Right atrium auricular region (tissue), 2 donors: ENCODE measurements around the gene WDTC1. TPM values are rescaled to one million over a fixed set of nuclear protein-coding genes. Genes with fewer than 3 reads are reported as not detected.

Source experiments
- DNase-seq: peaks from one replicate; pipeline ENCODE4 v3.0.0-alpha.2; 2019; ENCODE audit warnings: low spot score
- H3K27ac ChIP-seq, 2 donors: fragments of 200-600 bp; sonication (generic); 1 replicate in 1 of 2; 2 replicates in 1 of 2; pipeline ENCODE4 v1.5.1; 2016 to 2019
- H3K27me3 ChIP-seq, 2 donors: fragments of 200-600 bp; sonication (generic); one replicate each; pipeline versions ENCODE4 v1.5.1 to v1.6.0; 2017 to 2019
- H3K36me3 ChIP-seq: fragments of 200-600 bp; sonication (generic); one replicate; pipeline ENCODE4 v1.5.1; 2016
- H3K4me1 ChIP-seq, 2 donors: fragments of 200-600 bp; sonication (generic); one replicate each; pipeline versions ENCODE4 v1.5.1 to v1.6.0; 2017 to 2019
- H3K4me3 ChIP-seq, 2 donors: fragments of 200-600 bp; sonication (generic); 1 replicate in 1 of 2; 2 replicates in 1 of 2; pipeline ENCODE4 v1.5.1; 2017 to 2019; ENCODE audit warnings: mild to moderate bottlenecking in 1 of 2, moderate library complexity in 1 of 2
- H3K9me3 ChIP-seq, 2 donors: fragments of 200-600 bp; sonication (generic); one replicate each; pipeline ENCODE4 v1.5.1; 2019
- total RNA-seq, 2 donors: library from RNA; depleted of rRNA; stranded (reverse); fragments of >200 nt; gene quantifications; one replicate each; pipeline ENCODE4 v1.1.0, GENCODE V29; 2016
- TF ChIP-seq, protein P1 (sequence below), 2 donors: fragments of 200-600 bp; sonication (generic); IDR thresholded peaks; one replicate each; pipeline ENCODE4 v1.5.1; 2019; ENCODE audit warnings: antibody characterized with exemption in 2 of 2

Gene WDTC1
- total RNA-seq, 2 donors from 2014 or later = 52.0 to 77.9 TPM

DNA sequence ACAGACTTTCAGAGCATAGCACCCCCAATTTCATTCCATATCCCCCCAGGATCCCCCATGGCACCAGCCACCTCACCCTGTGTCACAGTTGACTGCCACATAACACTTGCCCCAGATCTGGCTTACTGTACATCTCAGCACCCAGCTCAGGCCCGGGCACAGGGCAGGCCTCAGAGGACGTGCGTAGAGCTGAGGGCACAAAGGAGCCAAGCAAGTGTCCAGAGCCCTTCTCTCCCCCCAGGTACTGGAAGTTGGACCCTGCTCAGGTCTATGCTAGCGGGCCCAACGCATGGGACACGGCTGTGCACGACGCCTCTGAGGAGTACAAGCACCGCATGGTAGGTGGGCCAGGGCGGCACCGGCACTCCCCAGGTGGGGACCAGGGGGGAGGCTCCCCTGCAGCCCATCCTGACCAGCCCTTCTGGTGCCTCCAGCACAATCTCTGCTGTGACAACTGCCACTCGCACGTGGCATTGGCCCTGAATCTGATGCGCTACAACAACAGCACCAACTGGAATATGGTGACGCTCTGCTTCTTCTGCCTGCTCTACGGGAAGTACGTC lies 99.4 kb downstream of the WDTC1 start:
- Histone ChIP-seq H3K4me3 (no peak overlapping the region), H3K9me3 (no peaks in the 10 kb centered on the region), H3K4me1 (peaks cover 0 to 19% of the 10 kb centered on the region in 2 donors), H3K36me3 (peaks cover 44% of the 10 kb centered on the region), H3K27me3 (no peaks in the 10 kb centered on the region), H3K27ac (no peak overlapping the region)
- DNase-seq = no peak
- TF ChIP-seq, protein P1, sequence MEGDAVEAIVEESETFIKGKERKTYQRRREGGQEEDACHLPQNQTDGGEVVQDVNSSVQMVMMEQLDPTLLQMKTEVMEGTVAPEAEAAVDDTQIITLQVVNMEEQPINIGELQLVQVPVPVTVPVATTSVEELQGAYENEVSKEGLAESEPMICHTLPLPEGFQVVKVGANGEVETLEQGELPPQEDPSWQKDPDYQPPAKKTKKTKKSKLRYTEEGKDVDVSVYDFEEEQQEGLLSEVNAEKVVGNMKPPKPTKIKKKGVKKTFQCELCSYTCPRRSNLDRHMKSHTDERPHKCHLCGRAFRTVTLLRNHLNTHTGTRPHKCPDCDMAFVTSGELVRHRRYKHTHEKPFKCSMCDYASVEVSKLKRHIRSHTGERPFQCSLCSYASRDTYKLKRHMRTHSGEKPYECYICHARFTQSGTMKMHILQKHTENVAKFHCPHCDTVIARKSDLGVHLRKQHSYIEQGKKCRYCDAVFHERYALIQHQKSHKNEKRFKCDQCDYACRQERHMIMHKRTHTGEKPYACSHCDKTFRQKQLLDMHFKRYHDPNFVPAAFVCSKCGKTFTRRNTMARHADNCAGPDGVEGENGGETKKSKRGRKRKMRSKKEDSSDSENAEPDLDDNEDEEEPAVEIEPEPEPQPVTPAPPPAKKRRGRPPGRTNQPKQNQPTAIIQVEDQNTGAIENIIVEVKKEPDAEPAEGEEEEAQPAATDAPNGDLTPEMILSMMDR (IDR thresholded peaks at IDR 0.05) = no peak

DNA sequence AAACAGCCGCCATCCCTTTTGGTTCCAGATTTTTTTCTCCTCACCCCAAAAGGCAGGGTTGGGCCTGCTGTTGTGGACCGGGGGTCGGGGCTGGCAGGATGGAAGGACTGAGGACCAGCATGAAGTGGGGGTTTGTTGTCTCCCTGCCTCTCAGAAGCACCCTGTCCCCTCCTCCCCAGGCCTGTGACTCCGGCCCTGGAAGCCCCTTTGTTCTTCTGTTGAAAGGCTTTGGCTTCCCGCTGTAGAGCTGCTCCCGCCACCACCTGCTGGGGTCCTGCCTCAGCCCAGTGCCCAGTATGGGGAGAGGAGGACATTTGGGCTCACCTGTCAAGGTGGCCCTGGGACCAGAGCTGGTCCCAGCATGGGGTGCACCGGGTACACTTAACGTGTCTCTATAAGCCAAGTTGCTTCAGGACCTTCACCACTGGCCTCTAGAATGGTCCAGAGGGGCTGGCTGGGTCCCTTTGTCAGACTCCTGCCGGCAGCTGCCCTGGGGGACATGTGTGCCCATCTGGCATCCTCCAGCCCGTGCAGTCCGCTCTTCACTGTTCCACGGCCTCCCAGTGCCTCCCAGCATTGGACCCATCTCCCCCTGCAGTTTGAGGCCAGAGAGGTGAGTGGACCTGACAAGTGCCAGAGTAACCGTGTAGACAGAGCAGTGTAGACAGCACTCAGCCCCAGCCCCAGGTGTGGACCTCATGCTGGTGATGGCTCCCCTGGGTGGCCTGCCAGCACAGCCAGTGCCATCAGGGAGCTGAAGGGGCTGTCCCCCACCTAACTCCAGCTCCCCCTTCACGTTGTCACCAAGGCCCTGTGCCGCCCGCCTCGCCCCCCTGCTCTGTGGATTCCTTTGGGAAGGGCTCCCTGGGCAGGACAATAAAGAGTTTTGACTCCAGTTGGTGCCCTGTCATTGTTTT lies 101.3 kb downstream of the WDTC1 start:
- DNase-seq = no peak
- H3K9me3 ChIP-seq = no peaks in the 10 kb centered on the region
- H3K27me3 ChIP-seq = no peaks in the 10 kb centered on the region
- TF ChIP-seq, protein P1 (IDR thresholded peaks at IDR 0.05) = no peak
- H3K36me3 ChIP-seq = peaks cover 39% of the 10 kb centered on the region
- no peak overlapping the region for H3K27ac ChIP-seq
- no peak overlapping the region for H3K4me3 ChIP-seq
- peaks cover 0 to 17% of the 10 kb centered on the region in 2 donors for H3K4me1 ChIP-seq

DNA sequence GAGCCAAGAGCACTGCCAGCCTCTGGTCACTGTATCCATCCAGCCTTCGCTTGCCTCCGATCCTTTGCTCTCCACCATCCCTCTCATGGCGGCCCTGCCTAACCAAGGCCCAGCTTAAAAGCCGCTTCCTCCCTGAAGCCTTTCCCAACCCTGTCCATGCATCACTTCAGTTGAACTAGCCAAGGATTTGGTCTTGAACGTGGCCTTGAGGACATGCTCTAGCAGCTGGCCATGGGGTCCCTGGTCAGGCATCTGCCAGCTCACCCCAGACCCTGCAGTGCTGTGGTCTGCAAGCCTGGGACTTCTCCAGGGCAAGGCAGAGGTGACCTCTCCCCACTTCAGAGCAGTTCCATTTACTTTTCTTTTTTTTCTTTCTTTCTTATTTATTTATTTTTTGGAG lies 102.3 kb downstream of the WDTC1 start:
- Histone ChIP-seq H3K4me3 (no peak overlapping the region), H3K4me1 (peaks cover 0 to 16% of the 10 kb centered on the region in 2 donors), H3K27ac (no peak overlapping the region), H3K9me3 (no peaks in the 10 kb centered on the region), H3K36me3 (peaks cover 33% of the 10 kb centered on the region), H3K27me3 (no peaks in the 10 kb centered on the region)
- no peak for DNase-seq
- TF ChIP-seq, protein P1 (IDR thresholded peaks at IDR 0.05) = no peak

DNA sequence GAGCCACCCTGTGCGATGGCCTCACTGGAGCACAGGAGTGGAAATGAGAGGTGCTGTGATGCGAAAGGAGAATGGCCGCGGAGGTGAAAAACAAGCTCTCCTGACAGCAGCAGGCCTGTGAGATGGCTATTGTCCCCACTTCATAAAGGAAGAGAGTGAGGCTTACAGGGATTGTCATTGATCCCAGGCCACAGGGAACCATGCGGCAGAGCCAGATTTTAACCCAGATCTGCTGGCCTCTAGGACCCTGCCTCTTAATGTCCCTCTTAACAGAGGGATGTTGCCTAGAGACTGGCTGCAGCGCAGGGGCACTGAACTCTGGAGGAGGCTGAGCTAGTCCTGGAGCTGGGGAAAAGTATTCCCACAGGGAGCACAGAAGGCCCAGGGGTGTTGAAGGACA lies 104.3 kb downstream of the WDTC1 start:
- Histone ChIP-seq H3K4me3 (no peak overlapping the region), H3K4me1 (peaks cover 0 to 9% of the 10 kb centered on the region in 2 donors), H3K27ac (no peak overlapping the region), H3K9me3 (no peaks in the 10 kb centered on the region), H3K27me3 (no peaks in the 10 kb centered on the region), H3K36me3 (peaks cover 18% of the 10 kb centered on the region)
- TF ChIP-seq, protein P1 (IDR thresholded peaks at IDR 0.05) = no peak
- DNase-seq = no peak

DNA sequence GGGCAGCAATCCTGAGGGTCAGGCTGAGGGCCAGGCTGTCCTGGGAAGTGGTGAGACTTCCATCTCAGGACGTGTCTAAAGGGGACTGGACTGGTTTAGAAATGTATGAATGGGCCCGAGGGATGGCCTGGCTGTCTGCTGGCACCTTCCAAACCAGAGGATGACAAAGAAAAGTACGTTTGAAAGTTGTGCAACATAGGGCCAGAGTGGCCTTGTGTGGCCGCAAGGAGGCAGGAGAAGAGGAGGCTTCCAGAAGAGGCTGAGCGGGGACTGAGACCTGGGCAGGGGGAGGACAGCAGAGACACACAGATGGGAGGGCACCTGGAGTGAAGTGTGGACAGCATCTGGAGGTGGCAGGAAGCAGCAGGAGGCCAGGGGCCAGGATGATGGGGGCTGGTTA lies 104.8 kb downstream of the WDTC1 start:
- Histone ChIP-seq H3K4me1 (peaks cover 0 to 9% of the 10 kb centered on the region in 2 donors), H3K9me3 (no peaks in the 10 kb centered on the region), H3K27ac (no peak overlapping the region), H3K36me3 (peaks cover 13% of the 10 kb centered on the region), H3K27me3 (no peaks in the 10 kb centered on the region), H3K4me3 (no peak overlapping the region)
- TF ChIP-seq, protein P1 (IDR thresholded peaks at IDR 0.05) = no peak
- no peak for DNase-seq
